Cardiac fibroblast (primary cell): ENCODE data around the gene STK10.
A peak's percentile ranks its signal among the peaks of the same experiment; 100 is the strongest.
"Not testable (repeated sequence)": the region's sequence is repeated elsewhere in the genome, so short reads cannot be mapped to it uniquely, and the experiment has no call there.

Source experiments
- DNase-seq, 2 donors: peaks; one replicate each; pipeline versions ENCODE4 v3.0.0 to v3.0.0-alpha.2; 2010; ENCODE audit warnings: low read depth in 2 of 2
- H3K4me3 ChIP-seq, 2 donors: replicated peaks in 1 of 2; 1 replicate in 1 of 2; 2 replicates in 1 of 2; pipeline ENCODE4 v1.5.1; 2011; ENCODE audit warnings: low read depth in 2 of 2, low read length in 2 of 2, mild to moderate bottlenecking in 2 of 2, moderate library complexity in 1 of 2
- TF ChIP-seq, protein P1 (sequence below): IDR thresholded peaks from one replicate; pipeline ENCODE4 v1.5.1; 2011; ENCODE audit warnings: low read depth, mild to moderate bottlenecking, low read length, inconsistent platforms

The STK10 gene

DNA sequence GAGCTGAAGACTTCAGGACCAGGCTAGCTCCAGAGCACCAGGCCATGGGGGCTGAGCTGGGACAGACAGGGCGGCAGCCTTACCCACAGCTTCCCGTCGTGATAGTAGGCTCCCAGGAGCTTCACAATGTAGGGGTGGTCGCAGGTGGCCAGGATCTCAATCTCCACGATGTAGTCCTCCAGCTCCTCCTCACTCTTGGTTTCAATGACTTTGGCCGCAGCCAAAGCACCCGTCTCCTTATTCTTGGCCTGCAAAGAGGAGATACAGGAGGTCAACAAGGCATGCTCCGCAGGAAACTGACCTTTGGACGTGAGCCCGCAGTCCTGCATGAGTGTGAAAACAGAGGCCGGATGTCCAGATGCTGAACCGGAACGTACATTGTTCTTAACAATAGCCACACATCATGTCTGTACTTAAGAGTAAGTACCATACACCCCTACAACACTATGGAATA, 31.5 kb downstream of the STK10 start:
- DNase-seq, result peak; percentile 54 to 58
- TF ChIP-seq, protein P1, sequence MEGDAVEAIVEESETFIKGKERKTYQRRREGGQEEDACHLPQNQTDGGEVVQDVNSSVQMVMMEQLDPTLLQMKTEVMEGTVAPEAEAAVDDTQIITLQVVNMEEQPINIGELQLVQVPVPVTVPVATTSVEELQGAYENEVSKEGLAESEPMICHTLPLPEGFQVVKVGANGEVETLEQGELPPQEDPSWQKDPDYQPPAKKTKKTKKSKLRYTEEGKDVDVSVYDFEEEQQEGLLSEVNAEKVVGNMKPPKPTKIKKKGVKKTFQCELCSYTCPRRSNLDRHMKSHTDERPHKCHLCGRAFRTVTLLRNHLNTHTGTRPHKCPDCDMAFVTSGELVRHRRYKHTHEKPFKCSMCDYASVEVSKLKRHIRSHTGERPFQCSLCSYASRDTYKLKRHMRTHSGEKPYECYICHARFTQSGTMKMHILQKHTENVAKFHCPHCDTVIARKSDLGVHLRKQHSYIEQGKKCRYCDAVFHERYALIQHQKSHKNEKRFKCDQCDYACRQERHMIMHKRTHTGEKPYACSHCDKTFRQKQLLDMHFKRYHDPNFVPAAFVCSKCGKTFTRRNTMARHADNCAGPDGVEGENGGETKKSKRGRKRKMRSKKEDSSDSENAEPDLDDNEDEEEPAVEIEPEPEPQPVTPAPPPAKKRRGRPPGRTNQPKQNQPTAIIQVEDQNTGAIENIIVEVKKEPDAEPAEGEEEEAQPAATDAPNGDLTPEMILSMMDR, result no peak

DNA sequence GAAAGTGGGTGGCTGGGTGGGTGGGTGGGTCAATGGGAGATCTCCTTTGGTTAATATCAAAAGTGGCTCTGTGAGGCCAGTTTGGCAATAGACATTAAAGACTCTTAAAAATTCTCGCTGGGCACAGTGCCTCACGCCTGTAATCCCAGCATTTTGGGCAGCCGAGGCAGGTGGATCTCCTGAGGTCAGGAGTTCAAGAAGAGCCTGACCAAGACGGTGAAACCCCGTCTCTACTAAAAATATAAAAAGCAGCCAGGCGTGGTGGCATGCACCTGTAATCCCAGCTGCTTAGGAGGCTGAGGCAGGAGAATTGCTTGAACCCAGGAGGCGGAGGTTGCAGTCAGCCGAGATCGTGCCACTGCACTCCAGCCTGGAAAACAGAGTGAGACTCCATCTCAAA, 32.9 kb downstream of the STK10 start:
- not testable (repeated sequence) for H3K4me3 ChIP-seq, DNase-seq

More for the DNA sequence above, 31.5 kb downstream of the STK10 start:
- no peak overlapping the region for H3K4me3 ChIP-seq

- TF ChIP-seq, protein P1, result no peak
- H3K4me3 ChIP-seq, result no peak overlapping the region
- DNase-seq, result no peak
Observed at GRCh38 chr5:172153695-172154094, 34.3 kb downstream of the STK10 start.

GRCh38 chr5:172151661-172152210, 36.3 kb downstream of the STK10 start:
- H3K4me3 ChIP-seq, result no peak overlapping the region
- TF ChIP-seq, protein P1, result no peak
- DNase-seq, result no peak

- peak in 1 of 2 donors; percentile 23 for DNase-seq
- H3K4me3 ChIP-seq, result no peak overlapping the region
- TF ChIP-seq, protein P1, result no peak
Observed at GRCh38 chr5:172150514-172151425, 37.3 kb downstream of the STK10 start.

GRCh38 chr5:172149481-172149880, 38.5 kb downstream of the STK10 start:
- not testable (repeated sequence) for DNase-seq, H3K4me3 ChIP-seq

- no peak overlapping the region for H3K4me3 ChIP-seq
- TF ChIP-seq, protein P1, result no peak
- peak; percentile 61 to 84 for DNase-seq
Observed at GRCh38 chr5:172149073-172149472, 39.0 kb downstream of the STK10 start.
